GM18511 (cell line): ENCODE data around the gene SMCO4.
"Not testable (repeated sequence)": the region's sequence is repeated elsewhere in the genome, so short reads cannot be mapped to it uniquely, and the experiment has no call there.

ENCODE experiments used
- ATAC-seq: cut with Tn5 transposase; IDR thresholded peaks from one replicate; pipeline ENCODE4 v1.9.1; 2021; ENCODE audit warnings: mild to moderate bottlenecking, moderate library complexity; ENCODE audit not compliant: unreplicated experiment

SMCO4 gene

DNA sequence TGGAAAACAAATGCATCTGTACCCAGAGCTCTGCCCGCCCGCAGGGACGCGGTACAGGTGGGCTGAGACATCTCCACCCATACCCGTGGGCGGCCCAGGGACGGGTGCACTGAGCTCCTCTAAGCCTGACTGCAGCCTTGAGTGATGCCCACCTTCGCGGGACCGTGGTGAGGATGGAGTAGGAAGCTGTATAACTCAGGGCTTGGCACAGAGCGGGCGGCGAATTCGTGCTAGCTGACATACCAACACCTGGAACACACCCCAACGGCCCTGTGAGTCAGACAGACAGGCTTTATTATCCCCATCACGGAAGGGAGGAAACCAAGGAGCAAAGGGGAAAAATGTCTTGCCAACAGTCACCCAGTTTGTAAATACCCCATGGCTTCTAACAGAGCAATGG is 61.9 kb downstream of the SMCO4 start:
- ATAC-seq, result no peak

DNA sequence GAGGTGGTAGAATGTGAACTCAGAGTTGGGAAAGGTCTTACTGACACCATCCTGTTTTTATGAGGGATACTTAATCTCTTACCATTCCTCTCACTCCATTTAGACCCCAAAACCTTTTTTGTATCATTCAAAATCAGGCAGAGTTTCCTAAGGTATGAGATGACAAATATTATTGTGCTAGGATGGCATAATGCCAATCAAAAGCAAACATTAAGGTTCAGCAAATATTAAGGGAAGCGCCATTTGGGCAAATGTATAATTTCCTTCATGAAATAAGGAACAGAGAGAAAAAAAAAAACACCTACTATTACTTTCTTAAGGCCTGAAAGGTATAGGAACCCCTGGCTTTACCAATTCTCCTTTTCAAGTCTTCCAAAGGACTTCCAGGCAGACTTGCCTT is 62.4 kb downstream of the SMCO4 start:
- ATAC-seq, result no peak

DNA sequence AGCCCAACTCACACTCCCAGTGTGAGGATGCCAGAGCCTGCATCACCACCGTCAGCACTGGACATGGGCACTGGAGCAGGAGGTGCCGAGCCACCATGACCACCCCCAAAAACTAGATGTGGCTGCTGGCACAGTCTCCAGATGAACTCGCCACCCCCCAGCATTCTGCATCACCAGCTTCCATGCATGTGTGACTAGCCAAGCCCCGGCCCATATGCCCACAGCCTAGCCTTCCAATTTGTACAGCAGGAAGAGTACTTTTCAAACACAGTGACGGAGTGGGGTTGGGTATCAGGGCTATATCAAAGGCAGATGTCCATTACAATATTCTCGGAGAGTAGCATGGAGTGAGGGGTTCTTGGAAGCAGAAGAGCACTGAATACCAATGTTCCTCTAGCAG is 62.9 kb downstream of the SMCO4 start:
- no peak for ATAC-seq

DNA sequence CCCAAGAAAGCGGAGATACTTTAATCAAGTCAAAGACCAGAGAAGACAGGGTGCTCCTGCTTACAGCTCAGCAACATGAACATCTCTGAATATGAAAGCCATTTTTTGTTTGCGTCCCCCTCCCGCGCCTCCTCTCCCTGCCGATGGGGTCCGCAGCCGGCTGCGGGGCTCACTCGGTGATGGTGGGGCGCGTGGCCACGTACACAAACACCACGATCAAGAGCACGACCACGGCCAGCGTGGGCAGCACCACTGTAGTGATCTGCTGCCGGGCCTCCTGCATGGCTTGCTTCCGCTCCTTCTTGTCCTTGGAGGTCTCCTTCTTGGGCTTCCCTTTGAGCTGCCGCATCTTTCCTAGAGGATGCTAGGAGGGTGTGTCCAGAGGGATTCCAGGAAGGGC is 64.3 kb downstream of the SMCO4 start:
- no peak for ATAC-seq

DNA sequence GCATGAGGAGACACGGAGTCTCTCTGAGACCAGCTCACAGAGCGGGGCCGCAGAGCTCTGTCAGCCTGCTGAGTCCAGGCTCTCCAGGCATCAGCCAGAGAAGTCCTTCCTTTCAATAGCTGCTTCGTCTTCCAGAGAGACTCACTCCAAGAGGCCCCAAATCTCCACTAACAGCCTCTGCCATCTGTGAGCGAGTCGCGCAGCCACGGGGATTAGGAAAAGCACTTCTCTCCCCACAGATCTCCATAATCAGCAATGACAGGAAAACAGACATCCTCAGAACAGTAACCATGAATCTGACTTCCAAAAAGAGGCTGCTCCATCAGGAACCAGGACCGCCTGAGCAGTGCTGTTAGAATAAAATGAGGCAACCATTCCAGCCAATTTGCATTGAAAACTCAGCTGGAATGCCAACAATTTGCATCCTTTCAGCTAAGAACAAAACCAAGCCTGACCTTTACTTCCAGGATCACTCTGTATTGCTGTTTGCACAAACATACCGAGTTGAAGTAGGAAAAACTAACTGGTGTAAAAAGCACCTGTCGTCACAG is 65.4 kb downstream of the SMCO4 start:
- no peak for ATAC-seq

DNA sequence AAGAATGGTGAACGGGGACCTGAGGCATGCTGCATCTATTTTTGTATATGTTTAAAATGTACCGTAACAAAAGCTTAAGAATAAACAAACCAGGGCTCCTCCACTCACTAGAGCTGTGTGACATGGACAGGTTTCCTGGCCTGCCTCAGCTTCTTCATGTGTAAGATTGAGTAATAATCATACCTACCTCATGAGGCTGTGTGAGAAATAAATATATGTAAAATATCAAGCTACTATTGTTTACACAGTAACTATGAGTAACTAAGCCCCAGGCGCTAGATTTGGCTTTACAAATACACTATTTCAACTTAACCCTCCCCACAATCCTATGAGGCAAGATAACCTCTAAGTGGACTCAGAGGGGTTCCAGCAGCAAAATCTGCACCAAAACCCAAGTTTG is 66.4 kb downstream of the SMCO4 start:
- ATAC-seq, result no peak

DNA sequence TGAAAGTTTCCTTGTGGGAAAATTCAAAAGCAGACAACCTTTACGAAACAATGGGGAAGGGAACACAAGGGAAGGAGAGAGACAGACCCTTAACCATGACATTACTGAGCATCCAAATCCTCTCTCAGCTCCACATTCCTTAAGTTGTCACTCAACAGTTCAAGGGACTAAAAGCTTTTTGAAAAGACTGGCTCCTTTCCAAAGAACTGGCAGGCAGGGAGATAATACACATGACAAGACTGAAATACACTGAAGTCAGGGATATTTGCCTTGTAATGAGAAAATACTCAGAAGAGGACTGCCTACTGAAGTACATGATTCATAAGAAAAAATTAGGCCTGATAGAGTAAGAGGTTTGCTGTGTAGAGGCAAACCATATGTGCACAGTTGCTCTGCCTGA is 69.1 kb downstream of the SMCO4 start:
- ATAC-seq, result no peak

DNA sequence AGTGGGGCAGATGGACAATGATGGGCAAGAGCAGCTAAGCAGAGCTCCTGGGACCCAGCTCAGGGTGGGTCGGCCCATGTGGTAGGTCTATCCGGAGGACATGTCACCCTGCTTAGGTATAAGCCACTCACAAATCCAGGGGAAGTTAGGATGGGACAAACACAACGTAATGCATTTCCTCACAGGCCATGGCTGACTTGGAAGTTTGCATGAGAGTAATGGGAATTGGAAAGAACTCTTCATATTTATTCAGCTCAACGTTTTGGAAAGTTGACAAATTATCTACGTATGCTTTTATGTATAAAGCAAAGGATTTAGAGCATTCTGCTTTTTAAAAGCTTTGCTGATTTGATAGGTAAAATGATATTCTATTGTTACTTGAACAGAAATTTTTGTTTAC is 74.9 kb downstream of the SMCO4 start:
- ATAC-seq, result no peak

DNA sequence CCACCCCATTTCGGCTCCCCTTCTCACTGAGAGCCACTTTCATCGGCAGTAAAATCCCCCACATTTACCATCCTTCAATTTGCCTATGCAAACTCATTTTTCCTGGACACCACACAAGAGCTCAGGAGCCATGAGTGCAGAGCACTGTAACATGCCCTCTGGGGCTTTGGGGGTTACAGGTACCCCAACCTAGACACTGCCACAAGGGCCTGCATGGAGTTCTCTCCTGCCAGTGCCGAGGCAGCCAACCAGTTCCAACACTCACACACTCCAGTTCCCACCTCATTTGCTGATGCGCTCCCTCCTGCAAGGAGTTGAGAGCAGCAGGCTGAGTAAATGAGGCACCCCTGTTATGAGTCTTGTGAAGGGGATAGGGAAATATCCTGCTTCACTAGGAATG is 76.1 kb downstream of the SMCO4 start:
- ATAC-seq, result no peak

DNA sequence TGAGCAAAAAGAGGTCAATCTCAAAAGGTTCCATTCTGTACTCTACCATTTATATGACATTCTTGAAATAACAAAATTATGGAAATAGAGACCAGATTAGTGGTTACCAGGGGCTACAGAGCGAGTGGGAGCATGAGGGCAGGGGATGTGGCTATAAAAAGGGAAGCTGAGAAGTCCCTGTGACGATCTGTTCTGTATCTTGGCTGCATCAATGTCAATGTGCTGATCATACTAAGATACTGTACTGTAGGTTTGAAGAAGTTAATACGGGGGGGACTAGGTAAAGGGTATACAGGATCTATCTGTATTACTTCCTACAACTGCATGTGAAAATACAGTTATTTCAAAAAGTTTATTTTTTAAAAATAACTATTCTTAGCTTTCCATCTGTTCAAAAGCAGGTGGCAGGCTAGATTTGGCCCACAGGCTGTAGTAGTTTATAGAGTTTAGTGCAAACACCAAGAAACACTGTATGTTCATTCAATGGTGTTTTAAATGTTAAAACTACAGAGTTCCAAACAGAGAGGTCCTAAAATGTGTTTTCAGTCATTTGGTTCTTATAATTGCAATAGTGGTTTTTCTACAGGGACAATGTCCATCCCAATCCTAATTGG is 78.2 kb downstream of the SMCO4 start:
- ATAC-seq, result no peak

DNA sequence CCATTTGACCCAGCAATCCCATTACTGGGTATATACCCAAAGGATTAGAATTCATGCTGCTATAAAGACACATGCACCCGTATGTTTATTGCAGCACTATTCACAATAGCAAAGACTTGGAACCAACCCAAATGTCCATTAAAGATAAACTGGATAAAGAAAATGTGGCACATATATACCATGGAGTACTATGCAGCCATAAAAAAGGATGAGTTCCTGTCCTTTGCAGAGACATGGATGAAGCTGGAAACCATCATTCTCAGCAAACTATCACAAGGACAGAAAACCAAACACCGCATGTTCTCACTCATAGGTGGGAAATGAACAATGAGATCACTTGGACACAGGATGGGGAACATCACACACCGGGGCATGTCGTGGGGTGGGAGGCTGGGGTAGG is 79.5 kb downstream of the SMCO4 start:
- ATAC-seq, result not testable (repeated sequence)

DNA sequence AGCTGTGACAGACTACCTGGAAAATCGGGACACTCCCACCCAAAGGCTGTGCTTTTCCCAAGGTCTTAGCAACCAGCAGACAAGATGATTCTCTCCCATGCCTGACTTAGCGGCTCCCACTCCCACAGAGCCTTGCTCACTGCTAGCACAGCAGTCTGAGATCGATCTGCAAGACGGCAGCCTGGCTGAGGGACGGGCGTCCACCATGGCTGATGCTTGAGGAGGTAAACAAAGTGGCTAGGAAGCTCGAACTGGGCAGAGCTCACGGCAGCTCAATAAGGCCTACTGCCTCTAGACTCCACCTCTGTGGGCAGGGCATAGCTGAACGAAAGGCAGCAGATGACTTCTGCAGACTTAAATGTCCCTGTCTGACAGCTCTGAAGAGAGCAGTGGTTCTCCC is 84.9 kb downstream of the SMCO4 start:
- ATAC-seq, result no peak

DNA sequence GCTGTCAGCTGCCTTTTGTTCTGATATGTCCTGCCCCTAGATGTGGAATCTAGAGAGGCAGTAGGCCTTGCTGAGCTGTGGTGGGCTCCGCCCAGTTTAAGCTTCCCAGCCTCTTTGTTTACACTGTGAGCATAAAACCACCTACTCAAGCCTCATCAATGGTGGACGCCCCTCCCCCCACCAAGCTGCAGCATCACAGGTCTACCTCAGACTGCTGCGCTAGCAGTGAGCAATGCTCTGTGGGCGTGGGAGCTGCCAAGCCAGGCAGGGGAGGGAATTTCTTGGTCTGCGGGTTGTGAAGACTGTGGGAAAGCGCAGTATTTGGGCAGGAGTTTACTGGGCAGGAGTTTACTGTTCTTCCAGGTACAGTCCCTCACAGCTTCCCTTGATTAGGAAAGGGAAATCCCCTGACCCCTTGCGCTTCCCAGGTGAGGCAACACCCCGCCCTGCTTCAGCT is 98.5 kb downstream of the SMCO4 start:
- ATAC-seq, result no peak

DNA sequence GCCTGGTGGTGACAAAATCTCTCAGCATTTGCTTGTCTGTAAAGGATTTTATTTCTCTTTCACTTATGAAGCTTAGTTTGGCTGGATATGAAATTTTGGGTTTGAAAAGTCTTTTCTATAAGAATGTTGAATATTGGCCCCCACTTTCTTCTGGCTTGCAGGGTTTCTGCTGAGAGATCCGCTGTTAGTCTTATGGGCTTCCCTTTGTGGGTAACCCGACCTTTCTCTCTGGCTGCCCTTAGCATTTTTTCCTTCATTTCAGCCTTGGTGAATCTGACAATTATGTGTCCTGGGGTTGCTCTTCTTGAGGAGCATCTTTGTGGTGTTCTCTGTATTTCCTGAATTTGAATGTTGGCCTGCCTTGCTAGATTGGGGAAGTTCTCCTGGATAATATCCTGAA is 100.0 kb downstream of the SMCO4 start:
- not testable (repeated sequence) for ATAC-seq

DNA sequence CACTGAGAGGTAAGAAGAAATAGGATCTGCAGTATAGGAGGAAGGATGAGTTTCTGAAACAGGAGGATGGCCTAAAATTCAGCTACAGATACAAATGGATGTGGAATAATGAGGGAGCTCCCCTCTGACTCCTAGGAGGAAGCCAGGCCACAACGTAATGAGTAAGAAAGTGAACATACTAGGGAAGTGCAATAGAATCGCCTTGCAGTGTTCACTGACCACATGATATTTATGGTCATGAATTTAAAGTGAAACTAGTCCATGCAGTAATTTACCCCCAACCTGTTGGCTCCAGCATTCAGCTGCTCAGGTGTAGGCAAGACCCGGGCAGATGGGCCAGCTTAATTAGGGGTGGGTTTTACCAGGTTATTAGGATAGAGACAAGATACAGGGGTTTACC is 110.9 kb downstream of the SMCO4 start:
- no peak for ATAC-seq
